Erythroblast (primary cell): ENCODE results near the gene ATG10.

ENCODE experiments used
- GATA1 ChIP-seq: IDR thresholded peaks from 2 replicates; pipeline ENCODE4 v1.6.1; 2011; ENCODE audit warnings: low read depth, mild to moderate bottlenecking, control low read depth, low read length, moderate library complexity
- POLR2A ChIP-seq: IDR thresholded peaks from 2 replicates; pipeline ENCODE4 v1.6.1; 2011; ENCODE audit warnings: mild to moderate bottlenecking, low read length

GRCh38 chr5:82151662-82152061, 179.8 kb downstream of the ATG10 start:
- TF ChIP-seq POLR2A (no peak), GATA1 (no peak)
